Hematopoietic multipotent progenitor cell (in vitro differentiated cells): ENCODE measurements around the gene NFIX. TPM values are rescaled to one million over a fixed set of nuclear protein-coding genes. Genes with fewer than 3 reads are reported as not detected.
A peak's percentile ranks its signal among the peaks of the same experiment; 100 is the strongest.

ENCODE experiments used
- DNase-seq, 3 donors: peaks; one replicate each; pipeline ENCODE4 v3.0.0-alpha.2; 2011 to 2015; ENCODE audit warnings: low read depth in 2 of 3, low spot score in 2 of 3
- total RNA-seq: library from RNA; depleted of rRNA; stranded (reverse); fragments of >200 nt; gene quantifications from one replicate; pipeline ENCODE4 v1.2.3, GENCODE V29; 2012

The NFIX gene
- total RNA-seq, 1 donor = 23.4 TPM

- DNase-seq = no peak
Measured at GRCh38 chr19:12987190-12987589, 8.1 kb upstream of the NFIX start.

GRCh38 chr19:12987781-12988180 is 7.5 kb upstream of the NFIX start:
- DNase-seq = no peak

DNA sequence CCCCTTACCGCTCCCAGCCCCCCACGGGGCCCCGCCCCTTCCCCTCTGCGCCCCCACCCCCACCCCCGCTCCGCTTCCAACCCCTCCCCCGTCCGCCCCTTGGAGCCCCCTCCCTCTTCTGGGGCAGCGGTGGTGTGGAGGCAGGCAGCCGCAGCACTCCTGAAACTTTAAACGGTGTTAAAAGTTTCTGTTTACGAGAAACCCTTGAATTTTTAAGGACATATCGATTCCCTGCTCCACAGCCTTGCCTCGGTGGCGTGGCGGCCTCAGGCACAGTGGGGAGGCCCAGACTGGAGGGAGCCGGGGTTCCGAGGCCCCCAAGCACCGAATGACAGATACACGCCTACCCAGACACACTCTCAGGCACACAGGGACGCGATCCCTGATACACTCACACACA is 4.8 kb upstream of the NFIX start:
- DNase-seq = no peak

DNA sequence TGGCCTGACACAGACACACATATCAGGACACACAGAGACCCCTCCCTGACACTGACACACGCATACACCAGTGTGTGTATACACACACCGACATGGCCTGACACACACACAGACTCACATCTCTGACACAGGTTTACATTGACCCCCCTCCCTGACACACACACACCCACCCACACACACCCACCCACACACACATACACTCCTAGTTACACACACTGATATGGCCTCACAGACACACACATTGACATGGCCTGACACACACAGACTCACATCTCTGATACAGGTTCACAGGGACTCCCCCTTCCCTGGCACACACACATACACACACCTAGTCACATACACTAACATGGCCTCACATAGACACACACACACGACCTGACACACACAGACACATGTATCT is 4.4 kb upstream of the NFIX start:
- no peak for DNase-seq

- no peak for DNase-seq
Measured at GRCh38 chr19:12991296-12991695, 4.0 kb upstream of the NFIX start.

DNA sequence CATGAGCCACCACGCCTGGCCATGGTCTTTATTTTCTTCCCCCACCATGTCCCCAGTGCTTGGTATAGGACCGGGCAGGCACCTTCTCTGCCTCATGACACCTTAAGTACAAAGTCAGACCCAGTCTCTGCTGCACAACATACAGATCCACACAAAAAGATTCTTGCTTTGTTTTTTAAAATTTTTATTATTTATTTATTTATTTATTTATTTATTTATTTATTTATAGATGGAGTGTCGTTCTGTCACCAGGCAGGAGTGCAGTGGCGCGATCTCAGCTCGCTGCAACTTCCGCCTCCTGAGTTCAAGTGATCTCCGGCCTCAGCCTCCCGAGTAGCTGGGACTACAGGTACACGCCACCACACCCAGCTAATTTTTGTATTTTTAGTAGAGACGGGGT is 2.5 kb upstream of the NFIX start:
- no peak for DNase-seq

DNA sequence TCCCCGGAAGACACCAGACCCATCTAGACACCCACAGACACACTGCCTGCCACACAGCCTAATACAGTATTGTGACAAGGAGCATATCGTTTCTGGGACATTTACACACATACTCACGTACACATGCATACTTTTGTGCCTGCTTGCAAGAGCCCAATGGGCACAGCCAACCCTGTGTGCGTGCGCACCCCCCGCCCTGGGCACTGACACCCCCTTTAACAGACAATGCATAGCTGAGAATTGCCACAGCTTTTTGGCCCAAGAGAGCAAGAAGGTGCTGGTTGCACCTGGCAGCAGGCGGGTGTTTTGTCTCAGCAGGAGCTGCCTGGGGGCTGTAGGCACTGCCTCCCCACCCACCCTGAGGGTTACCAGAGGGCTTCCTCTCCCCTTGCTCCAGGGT is 1.7 kb upstream of the NFIX start:
- DNase-seq = no peak

DNA sequence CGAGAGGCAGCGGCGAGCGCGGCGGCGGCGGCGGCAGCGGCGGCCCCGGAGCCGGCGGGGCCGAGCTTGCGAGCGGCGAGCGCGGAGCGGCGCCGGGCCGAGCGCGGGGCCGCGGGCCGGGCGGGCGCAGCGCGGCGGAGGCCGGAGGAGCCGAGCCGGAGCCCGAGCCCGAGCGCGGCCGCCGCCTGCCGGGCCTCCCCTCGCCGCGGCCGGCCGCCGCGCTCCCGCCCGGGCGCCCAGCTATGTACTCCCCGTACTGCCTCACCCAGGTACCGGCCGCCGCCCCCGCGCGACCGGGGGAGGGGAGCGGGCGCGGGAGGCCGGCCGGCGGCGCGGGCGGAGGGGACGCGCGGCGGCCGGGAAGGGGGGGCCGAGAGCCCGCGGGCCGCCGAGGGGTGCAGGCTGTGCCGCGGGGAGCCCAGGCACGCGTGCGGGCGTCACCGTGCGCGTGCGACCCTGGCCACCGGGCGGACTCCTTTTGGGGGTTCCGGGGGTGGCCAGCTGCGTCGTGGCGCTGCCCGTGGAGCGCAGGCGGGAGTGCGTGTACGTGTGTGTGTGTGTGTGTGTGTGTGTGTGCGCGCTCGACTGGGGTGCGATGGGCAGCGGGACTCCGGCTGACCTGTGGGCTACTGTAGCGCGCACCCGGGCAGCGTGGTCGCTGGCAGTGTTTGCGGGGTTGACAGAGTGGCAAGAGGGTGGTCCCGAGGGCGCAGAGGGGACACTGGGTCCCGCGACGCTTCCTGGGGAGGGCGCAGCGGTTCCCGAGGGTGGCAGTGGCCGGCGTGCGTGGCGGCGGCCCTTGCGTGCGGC is 526 bp downstream of the NFIX start:
- DNase-seq = peak in 1 of 3 donors; percentile 28

GRCh38 chr19:12996406-12997094 is 1.3 kb downstream of the NFIX start:
- DNase-seq = no peak

DNA sequence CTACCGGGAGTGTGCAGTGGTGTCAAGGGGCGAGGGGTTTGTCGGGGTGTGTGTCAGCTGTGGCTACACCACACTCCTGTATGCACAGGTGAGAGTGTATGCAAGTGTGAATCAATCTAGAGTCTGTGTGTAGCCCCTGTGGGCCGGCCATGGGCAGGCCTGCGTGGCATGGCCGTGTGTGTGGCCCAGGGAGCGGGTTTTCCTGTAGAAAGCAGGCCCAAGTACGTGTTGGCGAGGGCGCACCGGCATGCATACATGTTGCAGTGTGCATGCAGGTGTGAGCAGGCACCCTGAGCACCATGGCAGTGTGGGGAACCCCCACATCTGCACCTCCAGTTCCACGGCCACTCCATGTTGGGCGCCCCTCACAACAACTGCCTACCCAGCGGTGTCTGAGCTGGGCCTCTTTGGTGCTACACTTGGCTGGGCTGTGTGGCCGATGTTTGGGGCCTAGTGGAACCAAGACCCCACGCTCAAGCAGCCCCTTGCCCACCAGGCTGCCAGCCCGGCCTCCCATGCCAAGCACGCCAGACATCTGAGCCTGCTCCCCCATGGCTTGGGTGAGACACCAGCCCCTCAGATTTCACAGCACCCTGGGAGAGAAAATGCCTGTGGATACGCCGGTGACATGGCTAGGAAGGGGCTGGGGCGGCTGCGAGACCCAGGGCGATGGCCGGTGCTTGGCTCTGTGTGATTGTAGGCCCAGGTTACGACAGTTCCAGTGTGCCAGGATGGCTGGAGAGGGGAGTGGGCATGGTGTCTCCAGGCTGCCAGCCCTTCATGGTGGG is 2.1 kb downstream of the NFIX start:
- DNase-seq = no peak

GRCh38 chr19:12997967-12998940 is 3.0 kb downstream of the NFIX start:
- no peak for DNase-seq

- no peak for DNase-seq
Measured at GRCh38 chr19:13001166-13001501, 5.9 kb downstream of the NFIX start.

- DNase-seq = no peak
Measured at GRCh38 chr19:13001502-13002165, 6.4 kb downstream of the NFIX start.

GRCh38 chr19:13002166-13002898 is 7.1 kb downstream of the NFIX start:
- DNase-seq = no peak

DNA sequence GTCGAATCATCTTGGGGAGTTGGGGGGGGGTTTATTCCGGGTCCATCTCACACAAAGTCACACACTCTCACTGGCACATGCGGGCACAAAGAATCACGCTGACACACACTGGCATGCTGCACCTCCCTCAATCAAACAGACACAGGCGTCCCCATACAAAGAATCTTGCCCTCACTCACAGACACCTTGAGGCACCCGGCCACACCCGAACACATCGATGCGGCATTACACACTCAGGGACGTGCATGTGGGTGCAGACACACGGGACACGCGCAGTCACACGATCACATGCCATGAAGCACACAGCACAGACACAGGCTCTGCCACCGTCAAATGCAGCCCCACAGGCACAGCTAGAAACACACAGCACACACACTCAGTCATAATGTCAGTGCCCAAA is 7.8 kb downstream of the NFIX start:
- no peak for DNase-seq

GRCh38 chr19:13004273-13004672 is 9.0 kb downstream of the NFIX start:
- no peak for DNase-seq

DNA sequence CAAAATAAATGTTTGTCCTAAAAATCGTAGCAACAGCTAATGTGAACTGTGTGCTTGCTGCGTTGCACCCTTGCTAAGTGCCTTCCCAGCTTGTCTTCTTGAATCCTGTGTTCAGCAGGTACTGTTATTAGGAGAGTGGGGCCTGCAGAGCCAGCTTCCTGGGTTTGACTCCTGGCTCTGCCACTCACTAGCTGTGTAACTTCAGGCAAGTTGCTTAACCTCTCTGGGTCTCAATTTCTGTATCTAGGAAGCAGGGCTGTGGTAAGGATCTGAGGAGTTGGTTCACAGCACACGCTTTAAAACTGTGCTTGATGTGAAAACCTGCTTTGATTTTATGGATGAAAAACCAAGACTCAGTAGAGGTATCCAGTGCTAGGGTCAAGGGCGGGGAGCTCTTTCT is 10.0 kb downstream of the NFIX start:
- DNase-seq = no peak

DNA sequence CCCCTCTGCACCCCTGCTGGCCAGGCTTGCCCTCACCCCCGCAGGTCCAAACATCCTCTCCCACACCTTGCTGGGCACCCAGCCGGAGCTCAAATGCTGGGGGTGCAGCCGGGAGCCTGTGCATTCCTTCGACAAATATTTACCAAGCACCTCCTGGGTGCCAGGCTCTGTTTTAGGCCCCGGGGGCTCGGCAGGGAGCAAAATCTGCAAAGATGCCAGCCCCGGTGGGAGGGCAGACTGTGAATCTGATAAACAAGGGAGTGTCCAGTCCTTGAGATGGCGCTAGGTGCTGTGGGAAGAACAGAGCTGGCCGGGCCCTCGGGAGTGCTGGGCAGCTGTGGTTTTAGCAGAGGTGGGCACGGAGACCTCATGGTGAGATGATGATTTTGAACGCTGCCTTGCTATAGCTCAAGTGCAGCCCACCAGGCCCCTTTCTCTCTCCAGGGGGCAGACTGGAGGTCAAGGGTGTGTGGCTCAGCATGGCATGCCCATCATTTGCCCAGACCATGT is 10.6 kb downstream of the NFIX start:
- no peak for DNase-seq
